GM19468 (cell line): ENCODE data around the gene FAM50A.

Source experiments
- ATAC-seq: cut with Tn5 transposase; IDR thresholded peaks from one replicate; pipeline ENCODE4 v1.9.1; 2021; ENCODE audit warnings: mild to moderate bottlenecking, moderate library complexity, moderate number of reproducible peaks; ENCODE audit not compliant: unreplicated experiment; ENCODE audit errors: extremely low read depth

Gene FAM50A

GRCh38 chrX:154437971-154438893 lies 5.7 kb upstream of the FAM50A start:
- no peak for ATAC-seq

GRCh38 chrX:154439841-154440240 lies 4.1 kb upstream of the FAM50A start:
- no peak for ATAC-seq

GRCh38 chrX:154440623-154441357 lies 3.2 kb upstream of the FAM50A start:
- ATAC-seq: no peak

- no peak for ATAC-seq
These were observed 2.4 kb upstream of the FAM50A start for GRCh38 chrX:154441564-154441963.

- ATAC-seq: no peak
These were observed 1.8 kb upstream of the FAM50A start for GRCh38 chrX:154441984-154442707.

GRCh38 chrX:154443479-154443910 lies 446 bp upstream of the FAM50A start:
- ATAC-seq: no peak

GRCh38 chrX:154444755-154445246 lies 860 bp downstream of the FAM50A start:
- no peak for ATAC-seq

GRCh38 chrX:154445776-154446175 lies 1.8 kb downstream of the FAM50A start:
- no peak for ATAC-seq

- no peak for ATAC-seq
These were observed 2.5 kb downstream of the FAM50A start for GRCh38 chrX:154446430-154446829.

- ATAC-seq: no peak
These were observed 4.5 kb downstream of the FAM50A start for GRCh38 chrX:154448484-154448883.

GRCh38 chrX:154449618-154450017 lies 5.7 kb downstream of the FAM50A start:
- ATAC-seq: no peak

- no peak for ATAC-seq
These were observed 6.4 kb downstream of the FAM50A start for GRCh38 chrX:154450312-154450711.

GRCh38 chrX:154452823-154453222 lies 8.9 kb downstream of the FAM50A start:
- ATAC-seq: no peak

- no peak for ATAC-seq
These were observed 13.7 kb downstream of the FAM50A start for GRCh38 chrX:154457491-154458115.

GRCh38 chrX:154458116-154458953 lies 14.4 kb downstream of the FAM50A start, which contains the start of gene PLXNA3:
PLXNA3 (plus strand) TSS chrX:154458281; CDS start chrX:154460184, 1,903 bp downstream.
- ATAC-seq: no peak

GRCh38 chrX:154458954-154459778 lies 15.2 kb downstream of the FAM50A start:
- ATAC-seq: no peak

GRCh38 chrX:154459832-154460231 lies 15.9 kb downstream of the FAM50A start:
- ATAC-seq: no peak

- no peak for ATAC-seq
These were observed 16.4 kb downstream of the FAM50A start for GRCh38 chrX:154460326-154460725.
